Right kidney (tissue), 9 donors: ENCODE measurements around the gene CATSPERB.
"Not testable (repeated sequence)": the region's sequence is repeated elsewhere in the genome, so short reads cannot be mapped to it uniquely, and the experiment has no call there.

Source experiments
- DNase-seq: peaks from one replicate; pipeline ENCODE4 v3.0.0-alpha.2; 2016
- long read RNA-seq, 8 donors: transcript quantifications; one replicate each; lab custom pipeline, GENCODE V29; 2026

Gene CATSPERB, protein sequence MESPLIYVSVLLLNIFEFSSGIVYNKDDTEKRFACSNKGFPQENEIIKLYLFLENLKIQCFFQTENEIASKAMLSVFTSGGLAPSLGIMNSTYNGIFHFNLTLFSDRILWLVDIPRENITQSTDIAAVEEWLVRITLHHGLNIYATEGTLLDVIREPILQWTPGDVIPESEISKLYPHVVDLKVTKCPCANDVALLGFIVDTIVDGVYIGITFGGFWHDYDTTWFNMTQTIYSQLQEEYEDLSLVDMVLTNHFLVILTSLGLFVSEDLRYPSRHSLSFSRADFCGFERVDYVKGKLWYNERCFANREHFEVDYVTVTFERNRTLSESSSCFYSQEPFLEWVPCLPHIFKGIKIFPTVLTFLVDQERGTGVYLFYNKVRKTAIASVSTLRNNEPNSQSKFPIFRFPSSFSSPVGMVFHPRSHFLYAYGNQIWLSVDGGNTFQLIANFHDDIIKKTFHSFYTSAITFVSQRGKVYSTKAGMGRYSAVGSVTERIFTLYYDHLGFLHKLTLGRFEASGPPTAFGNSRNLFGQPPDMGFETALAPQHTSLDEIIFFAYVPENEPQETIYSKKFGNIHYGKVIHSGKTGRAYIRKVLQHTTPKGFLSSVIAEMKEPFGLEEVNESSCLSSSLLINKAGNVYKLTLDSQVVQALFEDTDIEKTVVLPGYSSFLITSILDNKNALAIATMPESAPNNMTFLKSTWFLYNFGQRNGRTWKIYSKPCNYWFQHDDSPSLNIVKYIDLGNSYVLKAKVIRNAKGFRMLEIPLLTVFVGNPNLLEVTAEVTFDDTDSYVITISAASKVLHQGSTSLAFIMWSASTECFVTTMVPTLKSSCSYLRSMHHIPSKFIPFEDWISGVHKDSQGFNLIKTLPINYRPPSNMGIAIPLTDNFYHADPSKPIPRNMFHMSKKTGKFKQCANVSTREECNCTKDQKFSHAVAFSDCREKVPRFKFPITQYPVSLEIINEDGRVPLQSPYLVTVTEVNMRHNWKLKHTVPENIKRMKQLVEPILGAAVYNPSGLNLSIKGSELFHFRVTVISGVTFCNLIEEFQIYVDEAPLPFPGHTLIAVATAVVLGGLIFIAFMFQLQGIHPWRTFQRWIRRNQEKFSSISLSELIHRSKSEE
- long read RNA-seq, donor 1 = 0 reads
- long read RNA-seq, donor 2 = 0 reads
- long read RNA-seq, donor 3 = 0 reads
- long read RNA-seq, donor 4 = 0 reads
- long read RNA-seq, donor 5 = 0 reads
- long read RNA-seq, donor 6 = 0 reads
- long read RNA-seq, donor 7 = 0 reads
- long read RNA-seq, donor 8 = 0 reads

GRCh38 chr14:91731986-91732385 lies at the start of gene CATSPERB:
CATSPERB (minus strand) TSS chr14:91732086; CDS start chr14:91729479, 2,607 bp downstream.
- DNase-seq = no peak

DNA sequence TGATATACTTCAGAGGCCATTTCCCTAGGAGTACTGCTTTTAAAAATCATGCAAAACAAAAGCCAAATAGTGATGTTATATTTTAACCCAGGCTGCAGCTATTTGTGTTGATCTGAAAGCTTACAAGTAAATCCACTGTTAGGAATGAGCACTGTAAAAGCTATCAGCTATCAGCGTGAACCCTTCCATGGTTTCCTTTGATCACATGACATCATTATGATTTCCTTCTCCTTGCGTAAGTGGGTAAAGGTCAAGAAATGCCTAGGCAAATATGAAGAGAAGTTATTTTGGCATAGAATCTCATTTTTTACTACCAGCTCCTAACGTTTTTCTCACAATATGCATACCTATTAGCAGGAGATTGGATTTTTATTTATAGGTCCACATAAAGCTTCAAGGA lies 48.6 kb upstream of the CATSPERB start:
- DNase-seq = no peak

DNA sequence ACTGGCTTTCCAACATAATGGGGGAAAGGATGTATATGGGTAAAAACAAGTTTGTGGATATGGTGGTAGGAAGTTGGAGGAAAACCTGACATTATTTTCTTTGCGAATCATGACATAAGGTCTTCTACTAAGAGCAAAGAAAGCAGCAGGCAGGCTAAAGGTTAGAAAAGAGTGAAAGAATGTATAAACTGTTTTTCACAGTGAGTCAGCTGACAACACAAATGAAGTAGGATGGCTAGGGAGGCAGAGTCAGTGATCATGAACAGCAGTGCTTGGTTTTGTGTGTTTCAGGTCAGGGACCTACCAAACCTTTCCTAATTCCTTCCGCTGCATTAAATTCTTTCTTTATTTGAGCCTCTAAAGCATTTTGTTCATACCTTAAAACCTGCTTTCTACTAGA lies 46.3 kb upstream of the CATSPERB start:
- no peak for DNase-seq

GRCh38 chr14:91774140-91775096 lies 42.5 kb upstream of the CATSPERB start:
- DNase-seq = no peak

DNA sequence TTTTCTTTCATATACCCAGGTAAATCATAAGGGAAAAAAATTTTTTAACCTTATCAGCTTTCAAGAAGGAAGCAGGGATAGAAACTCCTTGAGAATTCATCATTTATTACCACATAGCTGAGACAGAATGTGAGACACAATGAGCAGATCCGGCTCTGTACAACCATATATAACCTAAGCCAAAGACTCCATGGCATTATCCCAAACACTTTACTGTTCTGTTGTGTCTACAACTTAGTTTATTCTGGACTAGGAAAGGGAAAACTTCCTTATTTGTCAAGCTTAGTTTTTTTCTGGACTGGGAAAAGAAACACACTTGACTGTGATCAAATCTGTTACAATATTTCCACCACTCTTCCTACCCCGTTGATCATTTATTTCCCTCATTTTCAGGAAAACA lies 38.3 kb upstream of the CATSPERB start:
- no peak for DNase-seq

- DNase-seq = no peak
These were observed 23.8 kb upstream of the CATSPERB start for GRCh38 chr14:91755570-91756295.

GRCh38 chr14:91754819-91755218 lies 22.9 kb upstream of the CATSPERB start:
- peak; percentile 13 for DNase-seq

- no peak for DNase-seq
These were observed 22.3 kb upstream of the CATSPERB start for GRCh38 chr14:91754185-91754584.

DNA sequence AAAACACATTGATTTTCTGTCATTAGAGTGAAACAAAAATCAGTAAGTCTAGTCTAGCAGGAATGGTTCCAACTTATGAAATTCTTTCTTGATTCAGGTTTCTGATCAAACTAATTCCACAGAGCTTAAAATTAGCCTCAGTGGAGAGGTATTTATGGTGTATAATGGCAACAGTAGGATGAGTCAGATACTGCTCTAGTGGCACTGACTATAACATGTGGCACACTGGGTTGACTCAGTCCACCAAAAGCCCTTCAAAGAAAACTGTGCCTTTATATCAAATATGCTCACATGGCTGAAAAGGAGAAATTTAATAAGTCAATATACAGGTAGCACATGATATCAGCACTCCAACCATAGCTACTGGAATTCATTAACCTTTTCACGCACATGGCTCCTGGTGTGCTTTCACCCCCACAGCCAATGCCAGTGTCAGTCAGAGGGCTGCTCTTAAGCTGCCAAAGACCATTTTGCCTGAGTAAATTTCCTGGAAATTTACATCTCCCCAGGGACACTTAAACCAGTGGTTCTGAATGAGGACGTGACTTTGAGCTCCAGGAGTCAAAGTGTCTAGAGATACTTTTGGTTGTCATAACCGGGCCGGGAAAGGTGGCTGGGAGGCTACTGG lies 21.7 kb upstream of the CATSPERB start:
- no peak for DNase-seq

GRCh38 chr14:91752961-91753360 lies 21.1 kb upstream of the CATSPERB start:
- DNase-seq = no peak

GRCh38 chr14:91751719-91752118 lies 19.8 kb upstream of the CATSPERB start:
- no peak for DNase-seq

- DNase-seq = no peak
These were observed 18.8 kb upstream of the CATSPERB start for GRCh38 chr14:91750634-91751198.

GRCh38 chr14:91749868-91750267 lies 18.0 kb upstream of the CATSPERB start:
- no peak for DNase-seq

DNA sequence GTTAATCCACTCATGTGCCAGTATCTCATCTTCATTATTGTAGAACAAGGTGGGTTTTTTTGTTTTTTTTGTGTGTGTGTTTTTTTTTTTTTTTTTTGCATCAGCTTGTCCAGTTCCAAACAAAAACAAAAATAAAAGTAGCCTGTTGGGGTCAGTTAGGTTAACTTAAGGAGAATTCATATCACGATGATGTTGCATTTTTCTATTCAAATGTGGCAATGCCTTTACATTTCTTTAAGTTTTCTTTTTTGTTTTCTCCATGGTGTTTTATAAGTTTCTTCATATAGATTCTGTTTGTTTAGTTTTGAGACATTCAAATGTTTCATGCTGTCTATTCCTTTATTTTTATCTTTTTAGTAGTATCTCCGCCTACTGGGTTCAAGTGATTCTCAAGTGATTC lies 16.2 kb upstream of the CATSPERB start:
- DNase-seq = no peak

DNA sequence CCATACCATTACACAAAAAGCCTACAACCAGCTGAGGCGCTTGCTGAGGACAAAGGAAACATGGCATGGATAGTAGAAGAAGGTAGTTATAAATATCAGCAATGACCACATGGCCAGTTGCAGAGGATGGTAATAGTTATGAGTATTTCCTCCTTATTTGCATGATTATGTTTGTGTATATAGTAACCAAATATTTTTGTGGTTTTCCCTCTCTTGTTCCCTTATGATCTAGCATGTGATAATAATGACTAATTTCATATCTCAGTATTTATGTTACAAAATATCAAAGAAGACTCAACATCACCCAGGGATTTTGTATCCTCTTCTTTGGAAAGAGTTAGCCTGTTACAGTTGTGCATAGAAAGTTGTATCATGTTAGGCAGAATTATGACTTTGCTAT lies 13.5 kb upstream of the CATSPERB start:
- no peak for DNase-seq

GRCh38 chr14:91744068-91744480 lies 12.2 kb upstream of the CATSPERB start:
- no peak for DNase-seq

DNA sequence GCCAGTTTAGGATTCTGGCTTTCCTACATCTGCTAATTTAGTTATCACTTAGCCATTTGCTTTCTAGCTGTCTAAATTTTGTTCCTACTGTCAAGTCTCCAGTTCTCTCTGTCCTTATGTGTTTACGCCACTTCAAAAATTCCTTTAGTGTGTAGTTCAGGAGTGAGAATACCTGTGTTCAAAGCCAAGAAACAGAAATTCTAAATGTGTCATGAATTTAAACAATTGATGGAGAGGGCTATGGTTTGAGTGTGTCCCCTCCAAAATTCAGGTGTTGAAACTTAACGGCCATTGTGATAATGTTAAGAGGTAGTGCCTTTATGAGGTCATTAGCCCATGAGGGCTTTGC lies 11.4 kb upstream of the CATSPERB start:
- no peak for DNase-seq

GRCh38 chr14:91742621-91743304 lies 10.9 kb upstream of the CATSPERB start:
- DNase-seq = no peak

GRCh38 chr14:91739867-91740266 lies 8.0 kb upstream of the CATSPERB start:
- DNase-seq = not testable (repeated sequence)
